ENCODE measurements around the gene CCDC91. TPM values are rescaled to one million over a fixed set of nuclear protein-coding genes. Genes with fewer than 3 reads are reported as not detected.
"Not testable (repeated sequence)": the region's sequence is repeated elsewhere in the genome, so short reads cannot be mapped to it uniquely, and the experiment has no call there.

Gene CCDC91
- total RNA-seq, 4 donors from 2014 or later: 24.3 to 65.2 (median 34.3) TPM

- H3K27ac ChIP-seq: no peak overlapping the region
- no peaks in the 10 kb centered on the region for H3K36me3 ChIP-seq
- no peaks in the 10 kb centered on the region for H3K27me3 ChIP-seq
- DNase-seq: no peak
- no peak overlapping the region for H3K4me3 ChIP-seq
- H3K4me1 ChIP-seq: peaks cover 0 to 2% (median 0%) of the 10 kb centered on the region in 4 donors
- TF ChIP-seq CTCF (IDR thresholded peaks at IDR 0.05) (no peak), POLR2A (IDR thresholded peaks at IDR 0.05) (no peak)
- no peaks in the 10 kb centered on the region for H3K9me3 ChIP-seq
Measured at GRCh38 chr12:28257411-28257810, 67.2 kb downstream of the CCDC91 start.

GRCh38 chr12:28258998-28259397, 68.7 kb downstream of the CCDC91 start:
- no peak for TF ChIP-seq CTCF (IDR thresholded peaks at IDR 0.05)
- no peak for DNase-seq
- Histone ChIP-seq H3K4me1 (peaks cover 0 to 2% (median 0%) of the 10 kb centered on the region in 4 donors), H3K9me3 (no peaks in the 10 kb centered on the region), H3K27ac (no peak overlapping the region), H3K27me3 (no peaks in the 10 kb centered on the region), H3K4me3 (no peak overlapping the region), H3K36me3 (no peaks in the 10 kb centered on the region)

GRCh38 chr12:28265435-28266042, 75.3 kb downstream of the CCDC91 start:
- H3K36me3 ChIP-seq: no peaks in the 10 kb centered on the region
- TF ChIP-seq POLR2A (IDR thresholded peaks at IDR 0.05): no peak
- TF ChIP-seq CTCF (IDR thresholded peaks at IDR 0.05): no peak
- no peaks in the 10 kb centered on the region for H3K4me1 ChIP-seq
- no peak for DNase-seq
- H3K27me3 ChIP-seq: no peaks in the 10 kb centered on the region
- H3K27ac ChIP-seq: no peak overlapping the region
- no peaks in the 10 kb centered on the region for H3K9me3 ChIP-seq
- H3K4me3 ChIP-seq: no peak overlapping the region

GRCh38 chr12:28267920-28268607, 77.8 kb downstream of the CCDC91 start:
- H3K4me1 ChIP-seq, H3K4me3 ChIP-seq, H3K9me3 ChIP-seq, H3K36me3 ChIP-seq, DNase-seq, H3K27ac ChIP-seq, H3K27me3 ChIP-seq: not testable (repeated sequence)

- no peak overlapping the region for H3K27ac ChIP-seq
- no peaks in the 10 kb centered on the region for H3K36me3 ChIP-seq
- no peaks in the 10 kb centered on the region for H3K27me3 ChIP-seq
- H3K4me1 ChIP-seq: no peaks in the 10 kb centered on the region
- H3K4me3 ChIP-seq: no peak overlapping the region
- no peak for DNase-seq
- TF ChIP-seq POLR2A (IDR thresholded peaks at IDR 0.05) (no peak), CTCF (IDR thresholded peaks at IDR 0.05) (no peak)
- H3K9me3 ChIP-seq: no peaks in the 10 kb centered on the region
Measured at GRCh38 chr12:28268608-28269229, 78.5 kb downstream of the CCDC91 start.

GRCh38 chr12:28269851-28270250, 79.6 kb downstream of the CCDC91 start:
- H3K4me3 ChIP-seq: no peak overlapping the region
- no peaks in the 10 kb centered on the region for H3K27me3 ChIP-seq
- TF ChIP-seq POLR2A (IDR thresholded peaks at IDR 0.05) (no peak), CTCF (IDR thresholded peaks at IDR 0.05) (no peak)
- no peaks in the 10 kb centered on the region for H3K36me3 ChIP-seq
- no peaks in the 10 kb centered on the region for H3K4me1 ChIP-seq
- DNase-seq: no peak
- H3K27ac ChIP-seq: no peak overlapping the region
- H3K9me3 ChIP-seq: no peaks in the 10 kb centered on the region

Measured in Peyer's patch (tissue), 4 donors.